CD4-positive, alpha-beta memory T cell (primary cell): ENCODE data around the gene ASIP. TPM values are rescaled to one million over a fixed set of nuclear protein-coding genes. Genes with fewer than 3 reads are reported as not detected.
"Not testable (repeated sequence)": the region's sequence is repeated elsewhere in the genome, so short reads cannot be mapped to it uniquely, and the experiment has no call there.

Source experiments
- CTCF ChIA-PET: fragments of 350-600 bp; sonication (Branson Sonifier 250); formaldehyde crosslinking; loops from one replicate; lab custom pipeline; 2021; ENCODE audit warnings: inconsistent platforms; ENCODE audit not compliant: partially characterized antibody; lab: Charles Lee
- POLR2A ChIA-PET: fragments of 350-600 bp; sonication (Branson Sonifier 250); formaldehyde crosslinking; loops from one replicate; lab custom pipeline; 2021; ENCODE audit not compliant: partially characterized antibody; lab: Charles Lee
- DNase-seq, 5 donors: peaks; one replicate each; pipeline versions ENCODE4 v3.0.0 to v3.0.0-alpha.2; 2020 to 2022; ENCODE audit warnings: mixed read lengths in 1 of 5
- H3K27ac ChIP-seq: one replicate; pipeline ENCODE4 v1.7.0; 2013; ENCODE audit warnings: low read depth, low read length
- H3K27me3 ChIP-seq: 2 replicates; pipeline ENCODE4 v1.7.0; 2013; ENCODE audit warnings: mild to moderate bottlenecking, low read length, moderate library complexity; ENCODE audit not compliant: insufficient read depth
- H3K36me3 ChIP-seq: 2 replicates; pipeline ENCODE4 v1.7.0; 2013; ENCODE audit warnings: mild to moderate bottlenecking, low read length, moderate library complexity; ENCODE audit not compliant: insufficient read depth
- H3K4me1 ChIP-seq: 2 replicates; pipeline ENCODE4 v1.7.0; 2013; ENCODE audit warnings: mild to moderate bottlenecking, low read length, moderate library complexity; ENCODE audit not compliant: insufficient read depth
- H3K4me3 ChIP-seq, 2 donors: one replicate each; pipeline ENCODE4 v1.7.0; 2013; ENCODE audit warnings: low read length in 2 of 2, mild to moderate bottlenecking in 1 of 2
- H3K9me3 ChIP-seq, 2 donors: one replicate each; pipeline ENCODE4 v1.7.0; 2013; ENCODE audit warnings: low read length in 2 of 2, control low read depth in 1 of 2; ENCODE audit not compliant: control insufficient read depth in 1 of 2
- H3K27ac Mint-ChIP-seq, 7 donors: one replicate each; pipeline ENCODE4 v1.8.0; 2020 to 2021; ENCODE audit warnings: mixed read lengths in 7 of 7, mild to moderate bottlenecking in 6 of 7, inconsistent platforms in 3 of 7, moderate library complexity in 3 of 7
- H3K27me3 Mint-ChIP-seq, 2 donors: one replicate each; pipeline ENCODE4 v1.8.0; 2020 to 2021; ENCODE audit warnings: mixed read lengths in 2 of 2
- H3K36me3 Mint-ChIP-seq, 2 donors: one replicate each; pipeline ENCODE4 v1.8.0; 2020 to 2021; ENCODE audit warnings: mixed read lengths in 2 of 2, inconsistent platforms in 1 of 2, mild to moderate bottlenecking in 1 of 2
- H3K4me1 Mint-ChIP-seq, 4 donors: one replicate each; pipeline ENCODE4 v1.8.0; 2020 to 2021; ENCODE audit warnings: mixed read lengths in 4 of 4, mild to moderate bottlenecking in 1 of 4
- H3K4me3 Mint-ChIP-seq, 8 donors: one replicate each; pipeline ENCODE4 v1.8.0; 2020 to 2021; ENCODE audit warnings: mixed read lengths in 8 of 8, mild to moderate bottlenecking in 7 of 8, moderate library complexity in 6 of 8, inconsistent platforms in 3 of 8
- H3K9me3 Mint-ChIP-seq, 8 donors: one replicate each; pipeline ENCODE4 v1.8.0; 2020 to 2021; ENCODE audit warnings: mixed read lengths in 8 of 8, mild to moderate bottlenecking in 5 of 8, inconsistent platforms in 3 of 8, moderate library complexity in 1 of 8
- intact Hi-C: fragments of 100-400 bp; cut with micrococcal nuclease; formaldehyde crosslinking; loops from one replicate; pipeline ENCODE4 v1.15.1; 2023
- polyA plus RNA-seq, 2 donors: library from polyadenylated mRNA; unstranded; fragments of 300-500 nt; fragmentation: Illumina TruSeq; gene quantifications; one replicate each; pipeline ENCODE4 v1.2.3, GENCODE V29; 2021
- total RNA-seq, 2 experiments: library from RNA; stranded (reverse); gene quantifications; one replicate each; pipeline ENCODE4 v1.2.3, GENCODE V29; 2021

Gene ASIP
- total and polyA plus RNA-seq, 4 experiments from 2014 or later: not detected

DNA sequence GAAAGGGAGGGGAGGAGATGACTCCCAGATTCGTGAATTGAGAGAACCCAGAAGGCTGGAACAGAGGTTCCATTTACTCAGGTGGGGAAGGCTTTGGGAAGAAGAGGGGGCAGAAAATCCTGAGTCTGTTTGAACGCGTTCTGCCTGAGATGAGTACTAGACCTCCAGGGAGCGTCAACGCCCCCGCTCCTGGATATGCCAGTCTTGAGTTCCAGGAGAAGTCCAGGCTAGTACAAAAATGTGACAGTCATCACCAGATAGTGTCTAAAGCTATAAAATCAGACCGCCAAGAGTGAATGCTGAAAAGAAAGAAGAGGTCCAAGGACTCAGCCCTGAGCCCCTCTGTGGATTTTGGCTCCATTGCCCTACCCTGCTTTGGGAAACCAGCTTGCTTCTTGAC is 53.3 kb downstream of the ASIP start:
- Histone ChIP-seq H3K36me3 (peaks cover 19% of the 10 kb centered on the region), H3K27ac (no peak overlapping the region), H3K27me3 (no peaks in the 10 kb centered on the region), H3K9me3 (no peaks in the 10 kb centered on the region), H3K4me3 (no peak overlapping the region), H3K4me1 (no peaks in the 10 kb centered on the region)
- Mint-ChIP-seq H3K27ac (peak overlapping the region in 1 of 7 donors; percentile 50), H3K9me3 (no peaks in the 10 kb centered on the region), H3K27me3 (no peaks in the 10 kb centered on the region), H3K4me1 (peaks cover 0 to 3% (median 0%) of the 10 kb centered on the region in 4 donors), H3K4me3 (no peak overlapping the region), H3K36me3 (peaks cover 32 to 35% of the 10 kb centered on the region in 2 donors)
- ChIA-PET POLR2A (no interaction called here), CTCF (interaction anchor here (2.2 kb wide), 1 partner anchor 18 kb away, joined by 6 read pairs; no protein-coding TSS in a partner anchor)
- intact Hi-C loops: no loop called here
- no peak for DNase-seq

DNA sequence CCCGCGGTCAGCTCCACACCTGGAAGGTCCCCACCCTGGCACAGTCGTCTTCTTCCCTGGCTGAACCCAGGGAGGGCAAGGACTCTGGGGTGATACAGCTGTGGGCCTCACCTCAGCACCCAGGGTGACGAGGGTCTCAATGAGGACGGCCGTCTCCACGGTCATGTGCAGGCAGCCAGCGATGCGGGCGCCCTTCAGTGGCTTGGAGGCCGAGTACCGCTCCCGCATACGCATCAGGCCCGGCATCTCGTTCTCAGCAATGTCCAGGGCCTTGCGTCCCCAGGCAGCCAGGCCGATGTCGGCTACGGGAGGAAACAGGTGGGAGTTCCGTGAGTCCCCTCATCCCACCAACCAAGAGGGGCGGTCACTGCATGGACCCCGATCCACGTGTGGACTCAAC is 54.1 kb downstream of the ASIP start:
- Histone ChIP-seq H3K27ac (no peak overlapping the region), H3K27me3 (no peaks in the 10 kb centered on the region), H3K36me3 (peaks cover 18% of the 10 kb centered on the region), H3K9me3 (no peaks in the 10 kb centered on the region), H3K4me3 (no peak overlapping the region), H3K4me1 (no peaks in the 10 kb centered on the region)
- no peak overlapping the region for H3K27ac Mint-ChIP-seq
- H3K27me3 Mint-ChIP-seq: no peaks in the 10 kb centered on the region
- no peaks in the 10 kb centered on the region for H3K9me3 Mint-ChIP-seq
- peaks cover 0 to 3% (median 0%) of the 10 kb centered on the region in 4 donors for H3K4me1 Mint-ChIP-seq
- no peak for DNase-seq
- peaks cover 26 to 29% of the 10 kb centered on the region in 2 donors for H3K36me3 Mint-ChIP-seq
- intact Hi-C loops: no loop called here
- no peak overlapping the region for H3K4me3 Mint-ChIP-seq
- ChIA-PET CTCF (interaction anchor here (3.4 kb wide), 1 partner anchor 18 kb away, joined by 15 read pairs; no protein-coding TSS in a partner anchor), POLR2A (no interaction called here)

DNA sequence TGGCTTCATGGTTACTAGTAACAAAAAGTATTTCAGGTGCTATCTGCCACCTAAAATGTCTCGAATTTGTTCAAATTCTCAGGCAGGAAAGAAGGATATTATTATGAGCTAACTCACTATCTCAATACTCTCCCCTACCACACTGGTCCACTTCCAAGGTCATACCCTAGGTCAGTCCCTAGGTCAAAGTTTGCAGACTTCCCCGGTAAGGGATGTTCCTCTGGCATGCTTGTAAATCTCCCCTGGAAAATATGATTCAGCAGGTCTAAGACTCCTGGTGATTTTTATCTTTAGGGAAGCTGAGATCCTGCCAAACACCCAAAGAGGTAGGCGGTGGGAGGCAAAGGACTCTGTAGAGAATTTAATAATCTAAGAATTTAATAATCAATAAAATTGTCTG is 55.2 kb downstream of the ASIP start:
- no peak overlapping the region for H3K4me3 Mint-ChIP-seq
- ChIA-PET POLR2A (no interaction called here), CTCF (interaction anchor here (3.4 kb wide), 1 partner anchor 17 kb away, joined by 15 read pairs; no protein-coding TSS in a partner anchor)
- H3K4me3 ChIP-seq: no peak overlapping the region
- peaks cover under 1% of the 10 kb centered on the region for H3K4me1 ChIP-seq
- no peaks in the 10 kb centered on the region for H3K27me3 ChIP-seq
- H3K9me3 Mint-ChIP-seq: no peaks in the 10 kb centered on the region
- H3K27ac ChIP-seq: no peak overlapping the region
- peaks cover 7% of the 10 kb centered on the region for H3K36me3 ChIP-seq
- no peaks in the 10 kb centered on the region for H3K27me3 Mint-ChIP-seq
- H3K9me3 ChIP-seq: no peaks in the 10 kb centered on the region
- peaks cover 14 to 18% of the 10 kb centered on the region in 2 donors for H3K36me3 Mint-ChIP-seq
- H3K27ac Mint-ChIP-seq: no peak overlapping the region
- H3K4me1 Mint-ChIP-seq: peaks cover 0 to 5% (median under 1%) of the 10 kb centered on the region in 4 donors
- no peak for DNase-seq
- intact Hi-C loops: no loop called here

DNA sequence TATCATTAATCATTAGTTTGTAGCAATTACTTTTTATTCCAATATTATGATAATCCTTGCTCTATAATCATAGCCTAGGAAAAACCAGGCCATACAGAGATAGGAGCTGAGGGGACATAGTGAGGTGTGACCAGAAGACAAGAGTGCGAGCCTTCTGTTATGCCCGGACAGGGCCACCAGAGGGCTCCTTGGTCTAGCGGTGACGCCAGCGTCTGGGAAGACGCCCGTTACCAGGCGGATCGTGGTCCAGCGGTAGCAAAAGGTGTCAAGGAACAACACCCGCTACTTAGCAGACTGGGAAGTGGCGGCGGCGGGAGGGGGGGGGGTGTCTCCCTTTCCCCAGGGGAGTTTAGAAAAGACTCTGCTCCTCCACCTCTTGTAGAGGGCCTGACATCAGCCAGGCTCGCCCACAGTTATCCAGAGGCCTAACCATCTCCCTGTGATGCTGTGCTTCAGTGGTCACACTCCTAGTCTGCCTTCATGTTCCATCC is 57.1 kb downstream of the ASIP start:
- H3K27ac ChIP-seq, H3K9me3 Mint-ChIP-seq, H3K4me3 ChIP-seq, H3K36me3 ChIP-seq, POLR2A ChIA-PET, DNase-seq, H3K9me3 ChIP-seq, intact Hi-C loops, H3K27me3 ChIP-seq, H3K27ac Mint-ChIP-seq, H3K27me3 Mint-ChIP-seq, H3K4me3 Mint-ChIP-seq: not testable (repeated sequence)
- peaks cover 11% of the 10 kb centered on the region for H3K4me1 ChIP-seq
- Mint-ChIP-seq H3K36me3 (peaks cover 10 to 15% of the 10 kb centered on the region in 2 donors), H3K4me1 (peaks cover 5 to 20% (median 8%) of the 10 kb centered on the region in 4 donors)
- CTCF ChIA-PET: interaction anchor here (3.4 kb wide), 1 partner anchor 15 kb away, joined by 15 read pairs; no protein-coding TSS in a partner anchor

DNA sequence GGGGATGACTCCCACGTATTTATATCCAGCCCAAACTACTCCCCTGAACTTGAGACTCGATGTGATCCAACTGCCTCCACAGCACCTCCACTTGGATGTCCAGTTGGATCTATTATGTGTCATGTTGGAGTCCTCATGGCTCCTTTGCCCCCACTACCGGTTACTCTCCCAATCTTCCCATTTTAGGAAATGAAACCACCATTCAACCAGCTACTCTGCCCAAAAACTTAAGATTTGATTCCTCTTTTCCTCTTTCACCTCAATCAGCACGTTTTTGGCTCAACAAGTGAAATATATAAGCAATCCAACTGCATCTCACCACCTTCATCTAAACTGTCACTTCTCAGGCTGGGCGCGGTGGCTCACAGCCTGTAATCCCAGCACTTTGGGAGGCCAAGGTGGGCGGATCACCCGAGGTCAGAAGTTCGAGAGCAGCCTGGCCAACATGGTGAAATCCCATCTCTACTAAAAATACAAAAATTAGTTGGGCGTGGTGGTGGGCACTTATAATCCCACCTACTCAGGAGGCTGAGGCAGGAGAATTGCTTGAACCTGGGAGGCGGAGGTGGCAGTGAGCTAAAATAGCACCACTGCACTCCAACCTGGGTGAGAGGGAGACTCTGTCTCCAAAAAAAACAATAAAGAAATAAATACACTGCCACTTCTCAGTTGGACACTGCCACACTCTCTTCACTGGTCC is 58.5 kb downstream of the ASIP start:
- Mint-ChIP-seq H3K9me3 (no peaks in the 10 kb centered on the region), H3K4me1 (peaks cover 9 to 29% (median 10%) of the 10 kb centered on the region in 4 donors), H3K27me3 (no peaks in the 10 kb centered on the region), H3K27ac (no peak overlapping the region), H3K4me3 (no peak overlapping the region), H3K36me3 (peaks cover 0 to 5% of the 10 kb centered on the region in 2 donors)
- no peak for DNase-seq
- H3K4me1 ChIP-seq: peaks cover 11% of the 10 kb centered on the region
- H3K27me3 ChIP-seq: no peaks in the 10 kb centered on the region
- ChIA-PET CTCF (interaction anchor here (0.9 kb wide), 1 partner anchor 13 kb away, joined by 5 read pairs; no protein-coding TSS in a partner anchor), POLR2A (no interaction called here)
- no peak overlapping the region for H3K4me3 ChIP-seq
- intact Hi-C loops: loop anchor here (5.0 kb wide), 1 partner anchor 187 kb away; the partner anchor contains the start of gene EIF2S2
- H3K27ac ChIP-seq: no peak overlapping the region
- H3K36me3 ChIP-seq: peaks cover 4% of the 10 kb centered on the region
- no peaks in the 10 kb centered on the region for H3K9me3 ChIP-seq

DNA sequence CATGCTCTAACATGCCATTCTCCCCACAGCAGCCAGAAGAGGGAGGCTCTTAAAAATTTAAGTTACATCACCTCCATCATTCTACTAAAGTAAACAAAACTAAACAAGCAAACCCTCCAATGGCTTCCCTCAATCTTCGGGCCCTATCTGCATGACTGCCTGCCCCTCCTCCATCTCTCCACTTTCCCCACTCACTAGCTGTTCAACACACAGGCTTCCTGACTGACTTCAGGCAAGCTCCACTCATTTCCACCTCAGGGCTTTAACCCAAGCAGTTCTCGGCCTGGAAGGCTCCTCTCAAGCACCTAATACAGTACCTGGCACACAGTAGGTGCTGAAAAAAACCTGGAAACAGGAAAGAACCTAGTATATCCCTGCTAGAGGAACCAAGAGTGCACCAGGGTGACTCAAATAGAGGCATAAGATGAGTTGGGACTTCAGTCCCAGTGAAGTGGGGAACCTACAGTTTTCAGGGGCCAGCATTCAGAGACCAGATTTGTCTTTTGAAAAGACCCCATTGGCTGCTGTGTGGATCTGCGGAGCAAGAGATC is 59.1 kb downstream of the ASIP start:
- intact Hi-C loops: loop anchor here (5.0 kb wide), 1 partner anchor 188 kb away; the partner anchor contains the start of gene EIF2S2
- Histone ChIP-seq H3K4me3 (no peak overlapping the region), H3K27ac (no peak overlapping the region), H3K36me3 (no peaks in the 10 kb centered on the region), H3K27me3 (no peaks in the 10 kb centered on the region), H3K4me1 (peaks cover 11% of the 10 kb centered on the region), H3K9me3 (no peaks in the 10 kb centered on the region)
- peak overlapping the region in 1 of 7 donors; percentile 32 for H3K27ac Mint-ChIP-seq
- H3K4me1 Mint-ChIP-seq: peaks cover 9 to 29% (median 10%) of the 10 kb centered on the region in 4 donors
- DNase-seq: no peak
- H3K4me3 Mint-ChIP-seq: no peak overlapping the region
- POLR2A ChIA-PET: no interaction called here
- H3K36me3 Mint-ChIP-seq: peaks cover 0 to 5% of the 10 kb centered on the region in 2 donors
- H3K9me3 Mint-ChIP-seq: no peaks in the 10 kb centered on the region
- no peaks in the 10 kb centered on the region for H3K27me3 Mint-ChIP-seq
- CTCF ChIA-PET: interaction anchor here (4.3 kb wide), 1 partner anchor 12 kb away, joined by 30 read pairs; no protein-coding TSS in a partner anchor
